Astrocyte of the spinal cord (primary cell): ENCODE data around the gene BCAS3.

ENCODE experiments used
- DNase-seq: peaks from one replicate; pipeline ENCODE4 v3.0.0; 2011; ENCODE audit warnings: low read depth, low spot score
- H3K4me3 ChIP-seq: 2 replicates; pipeline ENCODE4 v1.5.1; 2011; ENCODE audit warnings: low read depth, mild to moderate bottlenecking, low read length, moderate library complexity
- in situ Hi-C: cut with HindIII; loops from 2 replicates; pipeline ENCODE4 v1.10.0; 2017; ENCODE audit warnings: low sequenced_read_pairs
- TF ChIP-seq, protein P1 (sequence below): IDR thresholded peaks from 2 replicates; pipeline ENCODE4 v1.5.1; 2012; ENCODE audit warnings: low read depth, mild to moderate bottlenecking, low read length, inconsistent platforms

BCAS3 gene

DNA sequence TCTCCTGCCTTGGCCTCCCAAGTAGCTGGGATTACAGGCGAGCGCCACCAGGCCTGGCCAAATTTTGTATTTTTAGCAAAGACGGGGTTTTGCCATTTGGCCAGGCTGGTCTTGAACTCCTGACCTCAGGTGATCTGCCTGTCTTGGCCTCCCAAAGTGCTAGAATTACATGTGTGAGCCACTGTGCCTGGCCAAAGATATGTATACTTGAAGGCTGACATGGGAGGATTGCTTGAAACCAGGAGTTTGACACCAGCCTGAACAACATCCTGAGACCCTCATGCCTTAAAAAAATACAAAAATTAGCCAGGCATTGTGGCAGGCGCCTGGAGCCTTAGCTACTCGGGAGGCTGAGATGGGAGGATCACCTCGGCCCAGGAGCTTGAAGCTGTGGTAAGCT lies 3.1 kb downstream of the BCAS3 start:
- in situ Hi-C loops: no loop called here

GRCh38 chr17:60685437-60685836 lies 7.8 kb downstream of the BCAS3 start:
- in situ Hi-C loops: no loop called here
- H3K4me3 ChIP-seq: no peak overlapping the region
- TF ChIP-seq, protein P1, sequence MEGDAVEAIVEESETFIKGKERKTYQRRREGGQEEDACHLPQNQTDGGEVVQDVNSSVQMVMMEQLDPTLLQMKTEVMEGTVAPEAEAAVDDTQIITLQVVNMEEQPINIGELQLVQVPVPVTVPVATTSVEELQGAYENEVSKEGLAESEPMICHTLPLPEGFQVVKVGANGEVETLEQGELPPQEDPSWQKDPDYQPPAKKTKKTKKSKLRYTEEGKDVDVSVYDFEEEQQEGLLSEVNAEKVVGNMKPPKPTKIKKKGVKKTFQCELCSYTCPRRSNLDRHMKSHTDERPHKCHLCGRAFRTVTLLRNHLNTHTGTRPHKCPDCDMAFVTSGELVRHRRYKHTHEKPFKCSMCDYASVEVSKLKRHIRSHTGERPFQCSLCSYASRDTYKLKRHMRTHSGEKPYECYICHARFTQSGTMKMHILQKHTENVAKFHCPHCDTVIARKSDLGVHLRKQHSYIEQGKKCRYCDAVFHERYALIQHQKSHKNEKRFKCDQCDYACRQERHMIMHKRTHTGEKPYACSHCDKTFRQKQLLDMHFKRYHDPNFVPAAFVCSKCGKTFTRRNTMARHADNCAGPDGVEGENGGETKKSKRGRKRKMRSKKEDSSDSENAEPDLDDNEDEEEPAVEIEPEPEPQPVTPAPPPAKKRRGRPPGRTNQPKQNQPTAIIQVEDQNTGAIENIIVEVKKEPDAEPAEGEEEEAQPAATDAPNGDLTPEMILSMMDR: no peak
- no peak for DNase-seq

More for the DNA sequence above, 3.1 kb downstream of the BCAS3 start:
- TF ChIP-seq, protein P1: no peak
- DNase-seq: no peak
- H3K4me3 ChIP-seq: no peak overlapping the region

GRCh38 chr17:60695960-60696359 lies 18.3 kb downstream of the BCAS3 start:
- TF ChIP-seq, protein P1: no peak
- no peak for DNase-seq
- H3K4me3 ChIP-seq: no peak overlapping the region
- in situ Hi-C loops: no loop called here

GRCh38 chr17:60699090-60699489 lies 21.4 kb downstream of the BCAS3 start:
- no peak overlapping the region for H3K4me3 ChIP-seq
- no peak for DNase-seq
- in situ Hi-C loops: no loop called here
- TF ChIP-seq, protein P1: no peak

DNA sequence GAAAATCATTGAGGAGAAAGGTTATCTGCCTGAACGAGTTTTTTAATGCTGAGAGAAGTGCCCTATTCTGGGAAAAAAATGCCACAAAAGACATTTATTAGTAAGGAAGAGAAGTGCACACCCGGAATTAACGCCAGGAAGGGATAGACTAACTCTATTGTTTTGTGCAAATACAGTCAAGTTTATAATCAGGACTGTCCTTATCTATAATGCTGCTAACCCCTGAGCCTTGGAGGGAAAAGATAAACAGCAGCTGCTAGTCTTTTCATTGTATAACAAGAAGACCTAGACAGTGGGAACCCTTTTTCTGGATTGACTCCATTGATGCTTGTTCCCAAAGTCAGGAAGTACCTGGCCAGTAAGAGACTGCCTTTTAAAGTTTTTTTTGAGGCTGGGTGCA lies 26.5 kb downstream of the BCAS3 start:
- in situ Hi-C loops: no loop called here
- TF ChIP-seq, protein P1: no peak

GRCh38 chr17:60712675-60713074 lies 35.0 kb downstream of the BCAS3 start:
- in situ Hi-C loops: no loop called here
- DNase-seq: no peak
- TF ChIP-seq, protein P1: no peak
- H3K4me3 ChIP-seq: no peak overlapping the region

More for the DNA sequence above, 26.5 kb downstream of the BCAS3 start:
- no peak for DNase-seq
- no peak overlapping the region for H3K4me3 ChIP-seq

GRCh38 chr17:60713608-60714007 lies 36.0 kb downstream of the BCAS3 start:
- H3K4me3 ChIP-seq: no peak overlapping the region
- TF ChIP-seq, protein P1: no peak
- in situ Hi-C loops: no loop called here
- no peak for DNase-seq
